ENCODE data around the gene CYTH1. TPM values are rescaled to one million over a fixed set of nuclear protein-coding genes. Genes with fewer than 3 reads are reported as not detected.

CYTH1 gene
- total RNA-seq, 6 donors from 2014 or later: 113 to 295 (median 121) TPM

DNA sequence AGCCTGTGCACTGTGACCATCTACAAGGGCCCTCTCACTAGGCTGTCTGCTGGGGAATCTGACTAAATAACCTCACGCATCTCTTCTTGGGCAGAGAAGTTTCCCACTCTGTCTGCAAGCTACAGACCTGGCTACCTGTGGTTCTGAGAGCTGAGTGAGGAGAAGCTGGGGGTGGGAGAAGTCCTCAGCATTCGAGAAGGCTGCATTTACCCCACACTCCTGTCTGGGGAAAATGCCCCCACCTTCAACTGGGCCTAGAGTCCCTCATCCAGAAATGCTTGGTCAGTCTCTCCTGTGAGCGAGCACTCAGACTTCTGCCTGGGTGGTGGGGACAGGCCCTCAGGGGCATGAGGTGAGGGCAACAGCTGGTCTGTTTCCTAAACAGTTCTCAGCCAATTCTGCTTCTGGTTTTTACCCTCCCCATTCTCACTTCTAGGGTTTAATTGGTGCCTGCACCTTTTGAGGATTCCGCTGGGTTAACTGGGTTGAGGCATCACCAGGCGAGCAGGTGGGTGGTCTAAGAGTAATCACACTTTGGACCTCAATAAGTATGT lies 98.6 kb downstream of the CYTH1 start:
- ATAC-seq (ENCODE audit: low FRiP score in 2 of 2) (no peak), DNase-seq (no peak)
- Histone ChIP-seq H3K27me3 (no peaks in the 10 kb centered on the region), H3K36me3 (peaks cover 21 to 80% (median 53%) of the 10 kb centered on the region in 4 donors), H3K4me1 (peaks cover 0 to 6% (median 0%) of the 10 kb centered on the region in 4 donors), H3K4me3 (no peak overlapping the region), H3K9me3 (no peaks in the 10 kb centered on the region), H3K27ac (no peak overlapping the region)
- TF ChIP-seq EP300 (IDR thresholded peaks at IDR 0.05): no peak
- no peak for TF ChIP-seq POLR2A (IDR thresholded peaks at IDR 0.05)
- no peak for TF ChIP-seq POLR2AphosphoS5 (IDR thresholded peaks at IDR 0.05)
- TF ChIP-seq, protein P1, sequence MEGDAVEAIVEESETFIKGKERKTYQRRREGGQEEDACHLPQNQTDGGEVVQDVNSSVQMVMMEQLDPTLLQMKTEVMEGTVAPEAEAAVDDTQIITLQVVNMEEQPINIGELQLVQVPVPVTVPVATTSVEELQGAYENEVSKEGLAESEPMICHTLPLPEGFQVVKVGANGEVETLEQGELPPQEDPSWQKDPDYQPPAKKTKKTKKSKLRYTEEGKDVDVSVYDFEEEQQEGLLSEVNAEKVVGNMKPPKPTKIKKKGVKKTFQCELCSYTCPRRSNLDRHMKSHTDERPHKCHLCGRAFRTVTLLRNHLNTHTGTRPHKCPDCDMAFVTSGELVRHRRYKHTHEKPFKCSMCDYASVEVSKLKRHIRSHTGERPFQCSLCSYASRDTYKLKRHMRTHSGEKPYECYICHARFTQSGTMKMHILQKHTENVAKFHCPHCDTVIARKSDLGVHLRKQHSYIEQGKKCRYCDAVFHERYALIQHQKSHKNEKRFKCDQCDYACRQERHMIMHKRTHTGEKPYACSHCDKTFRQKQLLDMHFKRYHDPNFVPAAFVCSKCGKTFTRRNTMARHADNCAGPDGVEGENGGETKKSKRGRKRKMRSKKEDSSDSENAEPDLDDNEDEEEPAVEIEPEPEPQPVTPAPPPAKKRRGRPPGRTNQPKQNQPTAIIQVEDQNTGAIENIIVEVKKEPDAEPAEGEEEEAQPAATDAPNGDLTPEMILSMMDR (IDR thresholded peaks at IDR 0.05): no peak
- 95% methylated on average over 5 of the region's 5 CpGs for WGBS, 2 donors

GRCh38 chr17:78682363-78682762 lies 99.7 kb downstream of the CYTH1 start:
- no peak overlapping the region for H3K4me3 ChIP-seq
- H3K9me3 ChIP-seq: no peaks in the 10 kb centered on the region
- peaks cover 0 to 6% (median 0%) of the 10 kb centered on the region in 4 donors for H3K4me1 ChIP-seq
- H3K27ac ChIP-seq: peak overlapping the region in 1 of 4 donors; percentile 21
- TF ChIP-seq EP300 (IDR thresholded peaks at IDR 0.05): no peak
- TF ChIP-seq POLR2A (IDR thresholded peaks at IDR 0.05): no peak
- TF ChIP-seq, protein P1 (IDR thresholded peaks at IDR 0.05): no peak
- TF ChIP-seq POLR2AphosphoS5 (IDR thresholded peaks at IDR 0.05): peak in 1 of 2 donors; percentile 29
- peaks cover 17 to 80% (median 51%) of the 10 kb centered on the region in 4 donors for H3K36me3 ChIP-seq
- no peak for ATAC-seq (ENCODE audit: low FRiP score in 2 of 2)
- DNase-seq: no peak
- H3K27me3 ChIP-seq: no peaks in the 10 kb centered on the region
- WGBS, 2 donors: 69 to 70% methylated on average over 1 to 2 of the region's 2 CpGs

- H3K9me3 ChIP-seq: no peaks in the 10 kb centered on the region
- TF ChIP-seq, protein P1 (IDR thresholded peaks at IDR 0.05): no peak
- no peak for TF ChIP-seq EP300 (IDR thresholded peaks at IDR 0.05)
- no peak for TF ChIP-seq POLR2A (IDR thresholded peaks at IDR 0.05)
- no peak for TF ChIP-seq POLR2AphosphoS5 (IDR thresholded peaks at IDR 0.05)
- H3K4me3 ChIP-seq: no peak overlapping the region
- DNase-seq (no peak), ATAC-seq (ENCODE audit: low FRiP score in 2 of 2) (no peak)
- H3K4me1 ChIP-seq: peaks cover 0 to 6% (median 0%) of the 10 kb centered on the region in 4 donors
- no peaks in the 10 kb centered on the region for H3K27me3 ChIP-seq
- H3K27ac ChIP-seq: peak overlapping the region in 1 of 4 donors; percentile 56
- WGBS, 2 donors: 89% methylated on average over 12 of the region's 12 CpGs
- H3K36me3 ChIP-seq: peaks cover 29 to 80% (median 61%) of the 10 kb centered on the region in 4 donors
Measured at GRCh38 chr17:78680436-78680835, 101.6 kb downstream of the CYTH1 start.

DNA sequence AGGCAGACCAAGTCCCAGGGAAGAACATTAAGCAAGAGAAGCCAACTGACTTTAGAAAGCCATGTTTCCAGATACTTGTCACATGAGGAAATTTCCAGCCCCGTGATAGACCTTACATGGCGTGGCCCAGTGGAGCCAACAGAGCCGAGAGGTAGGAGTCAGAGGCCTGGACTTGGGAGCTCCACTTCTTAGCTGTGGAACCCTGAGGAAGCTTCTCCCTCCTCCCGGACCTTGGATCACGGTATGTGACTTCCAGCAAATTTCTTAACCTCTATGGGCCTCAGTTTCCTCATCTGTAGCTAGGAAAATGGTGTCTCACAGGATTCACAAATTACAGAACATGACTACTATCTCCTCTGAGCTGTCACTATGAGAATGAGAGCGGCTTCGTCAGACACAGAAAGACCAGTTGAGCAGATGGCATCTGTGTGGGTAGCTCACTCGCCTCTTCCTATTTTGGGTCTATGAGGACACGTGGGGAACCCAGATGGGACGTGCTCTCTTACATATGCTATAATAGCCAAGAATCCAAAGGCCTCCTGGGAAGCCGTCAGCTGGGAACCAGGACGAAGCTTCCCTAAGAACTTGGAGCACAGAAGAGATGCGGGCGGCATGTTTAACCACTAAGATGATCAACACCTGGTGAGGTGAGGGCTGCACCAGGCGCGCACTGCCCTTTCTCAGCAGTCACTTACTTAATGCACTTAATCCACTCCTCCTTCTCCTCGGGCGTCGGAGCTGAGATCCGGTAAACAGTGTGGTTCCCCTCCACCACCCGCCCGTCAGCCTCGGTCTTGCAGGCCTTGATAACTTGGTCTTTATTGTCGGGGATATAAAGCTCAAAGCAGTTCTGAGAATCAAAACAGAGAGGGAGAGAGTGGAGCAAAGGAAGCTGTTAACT lies 102.3 kb downstream of the CYTH1 start:
- TF ChIP-seq POLR2AphosphoS5 (IDR thresholded peaks at IDR 0.05): no peak
- TF ChIP-seq EP300 (IDR thresholded peaks at IDR 0.05): no peak
- TF ChIP-seq, protein P1 (IDR thresholded peaks at IDR 0.05): no peak
- TF ChIP-seq POLR2A (IDR thresholded peaks at IDR 0.05): no peak
- Histone ChIP-seq H3K27ac (no peak overlapping the region), H3K27me3 (no peaks in the 10 kb centered on the region), H3K4me3 (no peak overlapping the region), H3K9me3 (no peaks in the 10 kb centered on the region), H3K4me1 (peaks cover 0 to 6% (median 0%) of the 10 kb centered on the region in 4 donors), H3K36me3 (peaks cover 35 to 84% (median 68%) of the 10 kb centered on the region in 4 donors)
- DNase-seq (no peak), ATAC-seq (ENCODE audit: low FRiP score in 2 of 2) (no peak)
- 91 to 92% methylated on average over 23 to 24 of the region's 24 CpGs for WGBS, 2 donors

Data from upper lobe of left lung (tissue), 6 donors.